Suprapubic skin (tissue), 4 donors: Measurements from ENCODE around the gene GAP43. TPM values are rescaled to one million over a fixed set of nuclear protein-coding genes. Genes with fewer than 3 reads are reported as not detected.

Source experiments
- DNase-seq, 2 donors: peaks; one replicate each; pipeline ENCODE4 v3.0.0-alpha.2; 2019; ENCODE audit warnings: low spot score in 2 of 2
- H3K27ac ChIP-seq: fragments of 200-600 bp; sonication (generic); one replicate; pipeline ENCODE4 v1.5.1; 2019
- H3K27me3 ChIP-seq: fragments of 200-600 bp; sonication (generic); one replicate; pipeline ENCODE4 v1.5.1; 2019
- H3K36me3 ChIP-seq: fragments of 200-600 bp; sonication (generic); one replicate; pipeline ENCODE4 v1.5.1; 2019
- H3K4me1 ChIP-seq: fragments of 200-600 bp; sonication (generic); one replicate; pipeline ENCODE4 v1.5.1; 2019
- H3K4me3 ChIP-seq: fragments of 200-600 bp; sonication (generic); one replicate; pipeline ENCODE4 v1.5.1; 2019; ENCODE audit warnings: mild to moderate bottlenecking
- H3K9me3 ChIP-seq: fragments of 200-600 bp; sonication (generic); one replicate; pipeline ENCODE4 v1.5.1; 2019
- EP300 ChIP-seq: sonication (generic); formaldehyde crosslinking; IDR thresholded peaks from one replicate; pipeline ENCODE4 v1.6.1; 2017; ENCODE audit warnings: antibody characterized with exemption
- POLR2A ChIP-seq, 2 donors: fragments of 450-650 bp; IDR thresholded peaks; one replicate each; pipeline ENCODE4 v1.6.1; 2017; ENCODE audit warnings: antibody characterized with exemption in 2 of 2, mild to moderate bottlenecking in 2 of 2, moderate library complexity in 2 of 2
- POLR2AphosphoS5 ChIP-seq, 3 donors: sonication (generic); formaldehyde crosslinking; IDR thresholded peaks; one replicate each; pipeline ENCODE4 v1.6.1; 2017; ENCODE audit warnings: antibody characterized with exemption in 3 of 3
- whole genome bisulfite sequencing: methylation state at CpG from one replicate; pipeline ENCODE4 v1.1.5; 2018; 5-methylcytosine and 5-hydroxymethylcytosine counted together
- total RNA-seq, 4 donors: library from RNA; depleted of rRNA; stranded (reverse); fragments of >200 nt; gene quantifications; one replicate each; pipeline ENCODE4 v1.1.0, GENCODE V29; 2016
- TF ChIP-seq, protein P1 (sequence below), 2 donors: fragments of 200-600 bp in 1 of 2; fragments of 450-650 bp in 1 of 2; sonication (generic) in 1 of 2; IDR thresholded peaks; one replicate each; pipeline ENCODE4 v1.5.1; 2016 to 2019; ENCODE audit warnings: antibody characterized with exemption in 2 of 2, mild to moderate bottlenecking in 1 of 2, moderate library complexity in 1 of 2

The GAP43 gene
- total RNA-seq, 4 donors from 2014 or later: not detected

DNA sequence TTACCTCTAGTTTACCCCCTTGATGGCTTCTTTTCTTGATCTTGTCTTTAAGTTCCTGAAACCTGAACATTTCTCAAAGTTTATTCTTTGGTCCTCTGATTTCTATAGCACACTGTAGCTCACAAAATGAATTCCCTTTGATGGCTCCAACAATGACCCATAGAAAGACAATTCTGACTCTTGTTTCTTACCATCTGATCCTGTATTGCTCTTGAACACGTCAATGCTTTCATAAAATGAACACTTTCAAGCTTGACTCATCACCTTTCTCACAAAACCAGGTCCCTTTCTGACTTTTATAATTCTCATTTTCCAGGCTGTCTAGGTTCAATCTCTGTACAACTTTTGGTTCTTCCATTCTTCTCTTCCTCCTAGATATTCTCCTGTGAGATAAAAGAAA is 5.7 kb upstream of the GAP43 start:
- TF ChIP-seq, protein P1, sequence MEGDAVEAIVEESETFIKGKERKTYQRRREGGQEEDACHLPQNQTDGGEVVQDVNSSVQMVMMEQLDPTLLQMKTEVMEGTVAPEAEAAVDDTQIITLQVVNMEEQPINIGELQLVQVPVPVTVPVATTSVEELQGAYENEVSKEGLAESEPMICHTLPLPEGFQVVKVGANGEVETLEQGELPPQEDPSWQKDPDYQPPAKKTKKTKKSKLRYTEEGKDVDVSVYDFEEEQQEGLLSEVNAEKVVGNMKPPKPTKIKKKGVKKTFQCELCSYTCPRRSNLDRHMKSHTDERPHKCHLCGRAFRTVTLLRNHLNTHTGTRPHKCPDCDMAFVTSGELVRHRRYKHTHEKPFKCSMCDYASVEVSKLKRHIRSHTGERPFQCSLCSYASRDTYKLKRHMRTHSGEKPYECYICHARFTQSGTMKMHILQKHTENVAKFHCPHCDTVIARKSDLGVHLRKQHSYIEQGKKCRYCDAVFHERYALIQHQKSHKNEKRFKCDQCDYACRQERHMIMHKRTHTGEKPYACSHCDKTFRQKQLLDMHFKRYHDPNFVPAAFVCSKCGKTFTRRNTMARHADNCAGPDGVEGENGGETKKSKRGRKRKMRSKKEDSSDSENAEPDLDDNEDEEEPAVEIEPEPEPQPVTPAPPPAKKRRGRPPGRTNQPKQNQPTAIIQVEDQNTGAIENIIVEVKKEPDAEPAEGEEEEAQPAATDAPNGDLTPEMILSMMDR (IDR thresholded peaks at IDR 0.05): no peak
- TF ChIP-seq POLR2A (IDR thresholded peaks at IDR 0.05) (no peak), POLR2AphosphoS5 (IDR thresholded peaks at IDR 0.05) (no peak), EP300 (no peak)
- no peaks in the 10 kb centered on the region for H3K9me3 ChIP-seq
- no peaks in the 10 kb centered on the region for H3K4me1 ChIP-seq
- no peaks in the 10 kb centered on the region for H3K27me3 ChIP-seq
- H3K4me3 ChIP-seq: no peak overlapping the region
- no peaks in the 10 kb centered on the region for H3K36me3 ChIP-seq
- no peak for DNase-seq
- no peak overlapping the region for H3K27ac ChIP-seq
- WGBS: 74% methylated on average over 1 of the region's 1 CpG

DNA sequence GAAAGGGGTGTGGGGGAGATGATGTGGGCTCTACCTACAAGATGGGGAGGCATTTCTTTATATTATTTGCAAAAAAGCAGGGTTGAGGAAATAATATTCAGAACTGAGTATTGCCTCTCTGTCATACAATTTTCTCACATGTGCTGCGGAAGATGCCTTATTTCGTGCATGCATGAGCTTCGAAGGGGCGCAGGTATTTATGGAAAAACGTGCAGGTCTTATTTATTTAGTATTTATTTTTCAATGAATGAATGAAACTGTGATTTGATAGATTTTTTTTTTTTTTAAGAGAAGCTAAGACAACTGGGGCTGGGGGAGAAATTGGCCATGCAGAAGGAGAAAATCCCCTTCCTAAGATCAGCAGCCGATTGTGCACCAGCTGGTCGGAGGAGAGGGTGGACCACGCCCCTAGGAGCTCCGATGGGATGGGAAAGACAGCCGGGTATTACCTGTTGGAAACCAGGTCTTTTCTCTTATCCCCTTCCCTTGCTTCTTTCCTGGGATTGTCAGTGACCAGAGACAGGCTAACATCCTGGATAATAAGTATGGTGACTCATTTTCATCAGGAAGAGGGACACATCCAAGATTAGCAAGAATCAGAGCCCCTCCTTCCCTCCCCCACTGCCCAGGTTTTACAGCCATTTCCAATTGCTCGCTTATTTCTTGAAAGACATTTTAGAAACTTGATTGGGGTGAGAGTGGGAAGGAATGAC is 875 bp downstream of the GAP43 start:
- Histone ChIP-seq H3K27me3 (peaks cover 27% of the 10 kb centered on the region), H3K27ac (no peak overlapping the region), H3K4me1 (peaks cover 18% of the 10 kb centered on the region), H3K9me3 (no peaks in the 10 kb centered on the region), H3K36me3 (no peaks in the 10 kb centered on the region), H3K4me3 (peak overlapping the region; percentile 14)
- TF ChIP-seq POLR2AphosphoS5 (IDR thresholded peaks at IDR 0.05) (no peak), EP300 (no peak), POLR2A (IDR thresholded peaks at IDR 0.05) (no peak)
- TF ChIP-seq, protein P1 (IDR thresholded peaks at IDR 0.05): no peak
- 15% methylated on average over 11 of the region's 11 CpGs for WGBS
- no peak for DNase-seq

DNA sequence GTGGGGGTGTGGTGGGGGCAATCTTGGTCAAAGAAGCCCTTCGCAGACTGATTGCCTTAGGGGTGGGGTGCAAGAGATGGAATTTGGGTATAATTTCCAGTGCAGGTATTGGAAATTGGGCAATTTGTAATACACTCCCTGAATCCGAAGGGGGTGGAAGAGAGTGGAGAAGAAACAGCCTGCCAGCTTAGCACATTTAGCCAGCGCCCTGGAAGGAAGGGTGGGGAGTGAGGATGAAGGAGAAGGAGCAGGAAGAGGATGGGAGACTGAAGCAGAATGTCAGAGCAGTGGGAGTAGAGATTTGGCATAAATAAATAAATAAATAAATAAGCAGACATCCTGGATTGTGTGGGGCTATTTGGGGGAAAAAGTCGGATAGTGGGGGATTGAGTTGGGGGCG is 1.6 kb downstream of the GAP43 start:
- no peak for DNase-seq
- H3K36me3 ChIP-seq: no peaks in the 10 kb centered on the region
- H3K27ac ChIP-seq: no peak overlapping the region
- no peaks in the 10 kb centered on the region for H3K9me3 ChIP-seq
- peaks cover 27% of the 10 kb centered on the region for H3K27me3 ChIP-seq
- 42% methylated on average over 5 of the region's 5 CpGs for WGBS
- no peak overlapping the region for H3K4me3 ChIP-seq
- no peak for TF ChIP-seq EP300
- TF ChIP-seq, protein P1 (IDR thresholded peaks at IDR 0.05): no peak
- no peak for TF ChIP-seq POLR2A (IDR thresholded peaks at IDR 0.05)
- H3K4me1 ChIP-seq: peaks cover 18% of the 10 kb centered on the region

DNA sequence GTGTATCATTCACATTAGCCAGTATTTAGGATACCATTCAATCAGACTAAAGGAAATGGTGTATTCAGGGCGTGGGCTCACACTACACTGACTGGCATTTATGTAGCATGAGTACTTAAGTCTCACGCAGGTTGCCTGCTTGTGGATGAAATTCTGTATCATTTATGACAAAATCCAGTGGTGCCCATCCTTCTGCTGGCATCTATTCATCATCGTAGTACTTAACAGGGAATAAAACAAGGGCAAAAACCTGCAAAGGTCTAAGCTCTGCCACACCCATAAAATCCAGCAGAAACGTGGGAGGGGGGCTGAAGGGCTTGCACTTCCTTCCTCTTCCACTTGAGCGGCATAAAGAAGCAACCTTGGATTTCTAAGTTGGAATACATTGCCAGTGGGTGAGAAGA is 2.7 kb downstream of the GAP43 start:
- H3K9me3 ChIP-seq: no peaks in the 10 kb centered on the region
- no peaks in the 10 kb centered on the region for H3K36me3 ChIP-seq
- peaks cover 18% of the 10 kb centered on the region for H3K4me1 ChIP-seq
- H3K27ac ChIP-seq: no peak overlapping the region
- DNase-seq: no peak
- TF ChIP-seq POLR2AphosphoS5 (IDR thresholded peaks at IDR 0.05): no peak
- no peak for TF ChIP-seq EP300
- no peak for TF ChIP-seq POLR2A (IDR thresholded peaks at IDR 0.05)
- TF ChIP-seq, protein P1 (IDR thresholded peaks at IDR 0.05): no peak
- H3K4me3 ChIP-seq: no peak overlapping the region
- H3K27me3 ChIP-seq: peaks cover 27% of the 10 kb centered on the region
- 36% methylated on average over 5 of the region's 5 CpGs for WGBS

DNA sequence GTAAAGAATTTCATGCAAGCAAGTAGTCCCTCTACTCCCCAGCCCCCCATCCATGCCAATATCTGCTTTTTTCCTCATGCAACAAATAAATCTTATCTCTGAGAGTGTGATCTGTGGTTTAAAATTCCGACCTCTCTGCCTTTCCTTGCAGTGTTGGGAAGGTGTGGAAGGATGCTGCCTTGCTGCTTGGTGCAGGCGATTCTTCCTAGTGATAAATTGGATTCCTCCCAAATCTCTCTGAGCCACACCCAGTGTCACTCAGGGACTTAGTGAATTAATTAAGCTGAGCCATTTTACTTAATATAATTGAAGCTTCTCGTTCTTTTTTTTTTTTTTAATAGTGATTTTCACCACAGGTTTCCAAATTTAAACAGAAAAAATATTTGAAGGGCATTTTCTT is 3.4 kb downstream of the GAP43 start:
- TF ChIP-seq POLR2A (IDR thresholded peaks at IDR 0.05) (no peak), EP300 (no peak), POLR2AphosphoS5 (IDR thresholded peaks at IDR 0.05) (no peak)
- TF ChIP-seq, protein P1 (IDR thresholded peaks at IDR 0.05): no peak
- peaks cover 27% of the 10 kb centered on the region for H3K27me3 ChIP-seq

More for the DNA sequence above, 3.4 kb downstream of the GAP43 start:
- Histone ChIP-seq H3K4me3 (no peak overlapping the region), H3K36me3 (no peaks in the 10 kb centered on the region), H3K4me1 (peaks cover 18% of the 10 kb centered on the region), H3K27ac (no peak overlapping the region), H3K9me3 (no peaks in the 10 kb centered on the region)
- WGBS: 23% methylated on average over 3 of the region's 3 CpGs
- no peak for DNase-seq
